ENCODE measurements around the gene JTB.
A peak's percentile ranks its signal among the peaks of the same experiment; 100 is the strongest.

Gene JTB

DNA sequence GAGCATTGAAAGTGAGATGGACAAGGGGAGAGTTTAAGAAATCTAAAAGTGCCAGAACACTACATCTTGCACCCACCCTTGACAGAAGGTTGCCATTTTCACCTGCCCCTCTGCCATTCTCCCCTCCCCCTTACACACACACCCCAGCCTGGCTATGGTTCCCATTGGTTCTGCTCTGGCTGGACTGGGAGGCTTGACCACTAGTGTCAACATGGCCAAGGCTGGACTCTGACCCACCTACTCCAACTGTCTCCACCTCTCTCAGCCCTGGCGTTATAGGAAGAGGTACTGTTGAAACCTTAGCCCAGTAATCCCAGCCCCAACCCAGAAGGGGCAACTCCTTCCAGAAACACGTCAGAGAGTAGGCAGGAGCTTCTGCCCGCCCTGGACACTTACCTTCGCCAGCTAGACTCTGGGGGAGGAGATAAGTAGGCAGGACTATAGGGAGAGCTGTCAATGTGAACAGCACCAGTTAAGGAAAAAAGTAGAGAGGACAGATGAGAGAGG is 23.6 kb downstream of the JTB start:
- DNase-seq = no peak

DNA sequence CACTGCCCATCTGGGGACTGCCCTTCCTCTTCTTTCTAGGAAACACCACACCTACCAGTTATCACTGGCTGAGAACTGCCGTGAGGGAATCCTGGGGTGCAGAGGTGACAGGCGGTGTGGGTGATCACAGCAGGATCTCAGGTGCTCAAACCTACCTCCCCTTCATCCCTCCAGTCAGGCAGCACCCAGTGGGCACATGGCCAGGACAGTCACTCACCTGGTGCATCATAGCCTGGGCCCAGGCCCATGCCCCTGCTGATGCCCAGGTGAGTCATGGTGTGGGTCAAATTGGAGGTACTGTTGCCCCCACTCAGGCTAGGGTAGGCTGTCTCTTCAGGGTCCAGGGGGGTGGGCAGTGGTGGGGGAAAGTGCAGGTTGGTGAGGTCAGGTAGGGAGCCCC is 25.7 kb downstream of the JTB start:
- no peak for DNase-seq

DNA sequence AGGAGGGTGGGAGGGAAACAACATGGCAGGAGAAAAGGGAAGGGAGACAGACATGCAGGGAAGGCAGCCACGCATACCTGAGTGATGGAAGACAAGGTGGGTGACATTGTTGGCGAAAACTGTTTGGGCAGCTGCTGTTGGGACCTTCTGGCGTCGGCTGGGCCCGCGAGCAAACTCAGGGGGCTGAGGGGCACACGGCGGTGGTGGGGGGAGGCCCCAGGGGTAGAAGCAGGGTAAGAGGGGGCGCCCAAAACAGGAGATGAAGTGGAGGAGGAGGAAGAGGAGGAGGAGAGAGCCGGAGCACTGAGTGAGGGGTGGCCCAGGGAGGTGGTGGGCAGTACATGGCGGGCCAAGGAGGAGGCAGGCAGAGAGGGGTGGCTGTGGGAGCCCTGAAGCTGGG is 26.3 kb downstream of the JTB start:
- no peak for DNase-seq

DNA sequence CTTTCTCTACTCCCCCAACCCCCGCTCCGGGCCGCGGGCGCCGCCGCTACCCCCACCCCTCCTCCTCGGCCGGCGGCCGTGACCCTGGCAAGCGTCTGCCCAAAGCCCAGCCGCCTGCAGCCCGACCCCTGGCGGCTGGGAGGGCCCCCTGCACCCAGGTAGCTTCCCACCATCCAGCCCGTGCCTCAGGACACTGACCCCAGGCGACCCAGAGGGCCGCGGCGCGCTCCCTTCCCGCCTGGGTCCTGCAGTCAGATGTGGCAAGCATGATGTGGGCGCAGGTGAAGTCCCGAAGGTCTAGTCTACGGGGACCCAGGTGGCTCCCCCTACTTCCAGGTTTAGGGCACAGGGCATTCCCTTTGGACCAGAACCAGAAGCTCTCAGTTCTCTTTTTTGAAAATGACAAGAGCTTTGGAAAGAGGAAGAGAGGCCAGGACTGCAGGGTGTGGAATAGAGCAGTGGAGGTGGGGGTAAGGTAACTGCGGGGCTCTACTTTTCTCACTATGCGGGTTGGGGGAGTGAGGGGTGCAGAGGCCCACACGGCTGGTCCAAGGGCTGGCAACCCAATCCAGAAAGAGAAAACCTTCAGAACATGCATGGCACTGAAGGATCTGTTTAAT is 30.7 kb downstream of the JTB start, which contains the start of gene DENND4B:
TSS of gene DENND4B (minus strand) at position 97 of the 620 bp plus-strand sequence. CDS start 2,344 bp downstream, outside the sequence.
- peak; percentile 78 for DNase-seq

DNA sequence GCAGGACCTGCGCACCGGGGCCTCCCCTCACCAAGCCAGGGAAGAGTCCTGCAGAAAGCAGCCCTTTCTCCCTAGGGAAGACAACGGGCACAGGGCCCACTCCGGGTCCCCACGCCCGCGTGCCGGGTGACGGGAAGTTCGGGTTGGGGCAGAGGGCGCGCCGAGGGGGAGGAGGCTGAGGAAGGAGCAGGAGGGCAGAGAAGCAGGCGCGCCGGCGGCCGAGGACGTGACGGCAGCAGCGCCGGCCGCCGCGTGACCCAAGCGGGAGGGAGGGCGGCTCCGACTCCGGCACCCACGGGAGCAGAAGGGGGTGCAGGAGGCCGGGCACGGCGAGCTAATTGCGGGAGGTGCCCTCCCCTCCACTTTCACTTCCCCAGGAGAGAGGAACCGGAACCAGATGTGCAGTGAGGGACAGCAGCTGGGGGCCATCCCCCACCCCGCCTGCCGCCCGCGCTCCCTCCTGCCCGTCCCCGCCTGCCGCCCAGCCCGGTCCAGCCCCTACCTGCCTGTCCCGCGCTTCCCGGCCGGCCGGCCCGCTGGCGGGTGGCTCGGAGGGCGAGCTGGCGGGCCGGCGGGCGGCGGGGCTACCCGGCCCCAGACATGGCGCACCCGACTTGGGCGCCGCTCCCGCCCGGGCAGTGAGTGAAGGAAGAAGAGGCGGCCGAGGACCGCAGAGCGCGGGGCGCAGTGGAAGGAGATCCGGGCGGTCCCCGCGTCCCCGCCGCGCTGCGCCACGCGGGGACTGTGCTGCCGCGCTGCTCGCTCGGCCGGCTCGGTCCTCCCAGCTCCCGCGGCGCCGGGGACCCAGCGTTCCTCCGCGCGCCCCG is 31.5 kb downstream of the JTB start:
- peak; percentile 82 for DNase-seq

DNA sequence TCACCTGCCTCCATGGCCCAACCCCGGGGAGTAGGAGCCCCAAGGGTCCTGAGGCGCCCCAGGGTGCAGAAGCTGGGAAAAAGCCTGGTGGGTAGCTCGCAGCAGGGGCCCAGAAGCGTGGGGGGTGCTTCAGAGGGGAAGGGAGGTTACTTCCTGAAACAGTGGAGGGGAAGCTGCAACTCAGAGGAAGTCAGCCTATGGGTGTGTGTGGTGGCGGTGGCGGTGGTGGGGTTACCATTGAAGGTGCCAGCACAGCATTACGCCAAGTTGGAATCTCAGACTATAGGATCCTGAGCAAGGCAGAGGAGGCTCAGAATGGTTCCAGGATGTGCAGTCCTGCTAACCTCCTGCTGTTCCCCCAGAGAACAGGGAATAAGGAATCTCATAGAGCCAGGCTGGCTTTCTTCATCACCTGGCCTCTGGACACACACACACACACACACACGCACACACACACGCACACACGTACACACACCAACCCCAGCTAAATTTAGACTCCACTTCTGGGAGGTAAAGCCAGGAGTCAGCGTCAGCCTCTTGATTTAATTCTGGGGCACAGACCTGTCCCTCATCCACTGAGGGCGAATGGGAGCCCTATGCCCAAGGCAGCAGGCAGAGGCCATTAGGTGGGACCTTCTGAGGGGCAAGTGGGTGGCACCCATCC is 32.2 kb downstream of the JTB start:
- peak; percentile 76 for DNase-seq

DNA sequence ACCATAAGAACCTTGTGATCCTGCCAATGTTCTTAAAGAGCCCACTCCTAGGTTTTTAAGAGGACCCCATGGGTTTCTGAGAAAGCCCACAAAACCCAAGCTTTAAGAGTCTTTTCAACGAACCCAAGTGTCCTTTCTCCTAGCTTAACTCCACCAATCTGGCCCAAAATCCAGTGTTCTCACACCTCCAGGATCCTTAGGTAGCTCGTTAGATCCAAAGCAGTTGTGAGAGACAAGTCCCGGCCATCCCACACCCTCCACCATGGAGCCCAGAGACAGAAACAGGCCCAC is 32.7 kb downstream of the JTB start:
- no peak for DNase-seq

DNA sequence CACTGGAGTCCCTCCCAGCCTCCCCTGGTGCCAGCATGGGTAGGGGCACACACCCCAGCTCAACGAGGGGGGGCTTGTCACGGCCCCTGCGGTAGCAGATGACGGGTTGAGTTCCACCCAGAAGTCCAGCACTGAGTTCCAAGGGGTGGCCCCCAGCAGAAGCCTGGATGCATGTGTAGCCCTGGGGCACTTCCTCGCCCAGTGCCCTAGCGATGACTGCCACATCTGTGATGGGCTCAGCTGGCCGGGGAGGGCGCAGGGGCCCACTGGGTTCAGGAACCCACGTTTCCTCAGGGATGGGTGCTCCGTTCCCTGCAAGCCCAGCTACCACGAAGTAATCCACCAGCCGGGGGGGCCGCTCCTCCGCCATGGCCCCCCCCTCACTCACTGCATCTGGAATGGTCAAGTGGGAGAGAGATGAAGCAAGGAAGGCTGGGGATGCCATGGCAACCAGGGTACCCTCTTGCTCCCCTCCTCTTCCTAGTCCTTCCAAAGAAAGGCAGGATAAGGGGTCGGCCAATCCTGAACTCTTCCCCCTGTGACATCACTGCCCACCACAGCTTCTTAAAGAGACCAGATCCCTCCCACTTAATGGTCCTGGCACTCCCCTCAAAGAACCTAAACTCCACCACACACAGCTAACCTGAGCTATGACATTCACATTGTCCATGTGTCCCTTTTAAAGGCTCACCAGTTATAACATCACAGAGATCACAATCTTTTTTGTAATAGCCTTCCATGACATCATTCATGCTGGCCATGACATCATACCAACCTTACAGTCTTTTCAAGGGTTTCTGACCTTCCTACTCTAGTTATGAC is 33.3 kb downstream of the JTB start:
- DNase-seq = no peak

DNA sequence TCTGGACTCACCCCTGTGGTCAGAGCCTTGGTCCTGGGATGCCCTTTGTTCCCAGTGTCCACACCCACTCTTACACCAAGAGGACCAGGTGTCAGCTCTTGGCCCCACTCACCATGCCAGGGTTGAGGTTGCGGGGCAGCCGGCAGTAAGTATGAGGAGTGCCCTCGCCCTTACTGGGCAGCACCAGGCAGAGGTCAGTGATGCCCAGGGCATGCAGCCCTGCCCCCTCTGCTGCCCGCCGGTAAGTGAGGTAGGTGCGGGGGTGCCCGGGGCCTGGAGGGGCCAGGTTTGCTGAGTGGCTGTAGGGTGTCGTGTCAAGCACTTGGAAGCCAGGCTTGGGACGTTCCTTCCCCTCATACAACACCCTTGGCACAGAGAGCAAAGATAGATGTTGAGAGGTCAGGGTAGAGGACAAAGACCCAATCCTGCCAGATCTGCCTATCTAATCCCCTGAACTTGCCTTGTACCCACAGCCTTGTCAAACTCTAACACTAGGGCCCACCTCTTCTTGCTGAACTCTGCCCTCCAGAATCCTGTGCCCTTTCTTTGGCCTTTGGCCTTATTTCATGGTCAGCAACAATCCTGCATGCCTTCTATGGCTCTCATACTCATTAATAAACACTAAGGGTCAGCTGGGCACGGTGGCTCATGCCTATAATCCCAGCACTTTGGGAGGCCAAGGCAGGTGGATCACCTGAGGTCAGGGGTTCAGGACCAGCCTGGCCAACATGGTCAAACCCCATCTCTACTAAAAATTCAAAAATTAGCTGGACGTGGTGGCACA is 34.5 kb downstream of the JTB start:
- DNase-seq = no peak

DNA sequence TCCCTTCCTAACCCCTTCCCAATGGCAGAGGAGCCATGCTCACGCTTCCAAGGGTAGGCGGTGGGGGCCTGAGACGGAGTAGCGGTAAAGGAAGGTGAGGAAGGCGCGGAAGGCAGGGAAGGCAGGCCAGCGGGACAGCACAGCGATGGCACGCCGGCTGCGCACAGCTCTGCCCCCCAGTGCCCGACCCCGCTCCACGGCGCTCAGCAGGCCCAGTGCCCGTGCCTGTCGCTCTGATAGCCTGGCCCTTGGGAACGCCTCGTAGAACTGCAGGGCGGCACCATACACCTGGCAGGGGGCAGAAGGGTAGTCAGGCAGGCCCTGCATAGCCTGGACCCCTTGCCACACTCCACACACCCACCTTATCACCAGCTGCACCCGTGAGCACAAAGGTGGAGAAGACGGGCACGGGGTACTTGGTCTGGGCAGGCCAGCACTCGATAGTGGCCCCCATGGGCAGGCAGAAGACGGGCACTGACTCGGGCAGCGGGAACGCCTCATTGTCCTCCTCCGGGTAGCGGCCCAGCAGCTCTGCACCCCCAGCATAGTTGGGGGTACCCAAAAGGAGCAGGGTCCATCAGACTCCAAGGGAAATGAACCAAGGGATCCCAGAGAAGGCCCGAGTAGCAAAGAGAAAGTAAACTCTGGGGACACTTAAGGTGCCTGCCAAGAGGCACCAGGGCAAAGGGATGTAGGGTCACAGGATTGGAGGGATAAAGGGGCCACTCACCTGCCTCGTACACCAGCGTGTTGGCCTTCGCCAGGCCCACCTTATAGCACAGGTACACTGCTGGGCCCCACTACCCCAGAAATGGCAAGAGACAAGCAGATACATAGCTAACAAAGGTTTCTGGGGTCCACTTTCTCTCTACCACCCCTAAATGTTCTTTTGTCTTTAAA is 35.4 kb downstream of the JTB start:
- DNase-seq = no peak

DNA sequence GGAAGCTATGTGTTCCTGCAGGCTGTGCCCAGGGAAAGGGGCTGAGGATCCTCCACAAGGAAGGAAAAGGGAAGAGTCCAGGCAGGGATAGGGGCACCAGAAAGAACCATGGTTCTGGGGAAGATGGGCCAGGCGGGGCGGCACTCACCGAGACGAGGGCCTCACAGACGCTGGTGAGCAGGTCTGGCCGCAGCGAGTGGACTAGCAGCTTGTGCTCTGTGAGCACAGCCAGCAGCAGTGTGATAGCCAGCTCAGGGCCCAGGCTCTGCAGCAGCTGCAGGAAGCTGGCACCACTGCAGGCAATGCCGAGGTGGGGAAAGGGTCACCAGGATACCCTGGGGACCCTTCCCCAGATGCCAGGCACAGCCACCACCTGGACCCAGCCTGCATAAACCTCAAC is 36.7 kb downstream of the JTB start:
- DNase-seq = no peak

DNA sequence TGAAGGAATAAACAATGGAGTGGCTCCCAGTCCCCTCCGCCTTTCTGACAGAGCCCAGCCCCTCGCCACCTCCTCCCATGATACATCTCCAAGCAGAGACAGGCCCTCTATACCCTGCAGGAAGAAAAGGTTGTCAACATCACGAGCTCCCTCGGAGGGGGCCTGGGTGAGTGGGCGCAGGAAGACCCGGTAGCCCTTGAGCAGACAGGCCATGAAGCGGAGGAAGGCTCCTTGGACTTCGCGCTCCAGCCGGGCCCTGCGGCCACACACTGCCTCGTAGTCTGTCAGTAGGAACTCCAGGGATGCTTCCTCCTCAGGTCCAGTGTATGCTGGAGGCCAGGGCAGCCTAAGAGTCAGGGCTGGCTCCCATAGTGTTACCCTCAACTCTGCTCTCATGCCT is 38.0 kb downstream of the JTB start:
- DNase-seq = no peak

DNA sequence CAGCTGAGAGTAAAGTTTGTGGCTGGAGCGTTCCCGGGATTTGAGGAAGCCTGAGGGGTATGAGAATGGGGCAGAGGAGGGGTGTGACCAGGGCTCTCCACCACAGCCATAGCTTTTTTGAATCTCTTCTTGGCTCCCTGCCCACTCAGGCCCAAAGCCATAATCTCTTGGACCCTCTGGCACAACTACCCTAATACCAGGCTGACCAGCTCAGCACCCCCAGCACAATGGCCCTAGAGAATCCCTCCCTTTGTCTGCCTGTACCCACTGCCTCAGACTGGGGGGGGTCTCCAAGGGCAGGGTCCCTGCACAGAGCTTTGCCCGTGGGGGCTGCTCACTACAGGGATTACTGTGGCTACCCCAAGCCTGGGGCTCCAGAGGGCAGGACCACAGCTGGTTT is 38.5 kb downstream of the JTB start:
- DNase-seq = no peak

DNA sequence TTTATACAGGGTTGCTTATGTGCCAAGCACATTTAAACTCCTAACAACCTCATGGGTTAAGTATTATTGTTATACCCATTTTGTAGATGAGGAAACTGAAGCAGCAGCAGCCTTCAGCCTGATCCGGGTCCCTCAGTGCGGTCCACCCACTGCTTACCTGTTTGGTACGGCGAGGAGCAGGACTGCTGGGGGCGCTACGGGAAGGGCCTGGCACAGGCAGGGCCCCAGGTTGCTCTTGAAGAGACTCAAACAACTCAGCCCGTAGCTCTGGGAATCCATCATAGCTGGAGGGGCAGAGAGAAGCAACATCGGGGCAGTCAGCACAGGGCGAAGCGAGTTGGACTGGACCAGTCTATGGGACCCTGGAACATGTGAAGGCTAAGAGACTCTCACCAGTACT is 40.1 kb downstream of the JTB start:
- DNase-seq = no peak

DNA sequence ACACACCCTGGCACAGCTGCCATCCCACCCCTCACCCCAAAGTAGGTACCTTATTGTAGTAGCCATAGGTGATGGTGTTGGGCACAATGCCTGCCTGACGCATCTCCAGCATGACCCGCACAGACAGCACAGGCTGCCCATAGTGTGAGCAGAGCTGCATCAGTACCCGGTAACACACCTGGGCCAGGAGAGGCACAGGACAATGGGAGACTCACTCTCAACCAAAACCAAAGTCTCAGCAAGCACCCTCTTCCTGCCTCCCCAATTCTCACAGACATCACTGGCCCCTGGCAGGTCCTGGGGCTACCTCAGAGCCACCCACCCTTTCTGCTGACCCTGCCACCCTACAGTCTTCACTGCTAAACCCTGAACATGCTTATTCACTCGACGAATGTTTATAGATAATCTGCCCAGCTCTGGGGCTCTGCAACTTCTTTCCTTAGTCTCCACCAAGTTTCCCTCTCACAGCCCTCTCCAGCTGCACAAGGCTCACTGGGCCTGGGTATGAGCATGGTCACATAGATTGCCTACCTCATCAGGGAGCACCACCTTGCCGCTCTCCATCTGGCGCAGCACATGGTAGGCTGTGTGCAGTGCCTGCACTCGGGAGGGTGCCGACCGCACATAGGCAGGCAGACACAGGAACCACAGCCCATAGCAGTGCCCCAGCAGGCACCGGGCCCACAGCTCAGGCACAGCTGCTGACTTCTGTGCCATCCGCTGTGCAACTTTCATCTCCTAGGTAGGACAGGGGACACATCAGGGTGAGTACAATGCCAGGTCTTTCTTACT is 41.3 kb downstream of the JTB start:
- DNase-seq = no peak

DNA sequence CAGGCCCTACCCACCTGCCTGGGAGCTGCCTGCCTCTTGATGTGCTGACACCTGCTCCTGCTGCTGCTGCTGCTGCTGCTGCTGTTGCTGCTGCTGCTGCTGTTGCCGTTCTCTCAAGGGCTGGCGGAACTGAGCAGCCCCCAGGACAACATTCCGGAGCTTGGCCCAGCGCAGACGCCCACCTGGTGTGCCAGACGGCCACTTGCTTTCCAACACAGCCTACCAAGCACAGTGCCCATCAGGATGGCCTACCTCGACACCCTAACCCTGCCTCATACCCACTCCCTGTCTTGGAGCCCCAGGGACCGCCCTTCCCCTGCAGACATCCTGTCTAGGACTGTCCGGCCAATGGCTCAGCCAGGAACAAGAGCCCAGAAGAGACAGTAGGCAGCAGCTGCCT is 42.7 kb downstream of the JTB start:
- DNase-seq = no peak

DNA sequence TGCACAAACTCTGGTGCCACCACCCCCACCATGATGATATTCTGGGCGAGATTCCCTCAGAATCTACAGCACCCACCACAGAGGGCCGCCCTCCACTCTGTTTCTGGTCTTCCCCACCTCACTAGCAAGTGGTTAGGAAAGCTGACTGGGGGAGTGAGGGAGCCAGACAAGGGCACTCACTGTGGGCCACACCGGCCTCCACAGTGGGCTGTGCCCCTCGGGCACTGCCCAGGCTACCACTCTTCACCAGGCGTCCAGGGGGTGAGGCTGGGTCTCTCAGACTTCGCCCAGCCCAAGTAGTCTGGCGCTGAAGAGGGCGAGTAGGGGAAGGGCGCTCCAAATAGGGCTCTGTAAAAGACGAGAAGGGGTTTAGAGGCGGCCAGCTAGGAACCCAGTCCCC is 43.5 kb downstream of the JTB start:
- no peak for DNase-seq

DNA sequence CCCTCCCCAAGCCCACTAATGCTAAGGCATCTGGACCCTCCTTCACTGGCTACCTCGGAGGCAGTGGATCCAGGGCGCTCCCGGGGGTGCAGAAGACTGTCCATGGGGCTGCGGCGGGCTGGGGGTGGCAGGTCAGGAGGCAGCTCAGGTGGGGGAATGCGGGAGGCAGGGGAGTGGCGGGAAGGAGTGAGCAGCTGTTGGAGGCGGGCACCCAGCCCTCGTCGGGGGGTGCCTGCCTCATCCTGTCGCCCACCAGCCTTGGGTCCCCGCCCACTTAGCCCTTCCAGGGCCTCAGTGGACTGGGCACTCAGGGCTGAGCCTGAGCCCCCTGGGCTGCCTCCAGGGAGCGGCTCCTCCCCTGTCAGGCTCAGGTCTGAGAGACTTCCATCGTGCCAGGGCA is 44.0 kb downstream of the JTB start:
- no peak for DNase-seq

DNA sequence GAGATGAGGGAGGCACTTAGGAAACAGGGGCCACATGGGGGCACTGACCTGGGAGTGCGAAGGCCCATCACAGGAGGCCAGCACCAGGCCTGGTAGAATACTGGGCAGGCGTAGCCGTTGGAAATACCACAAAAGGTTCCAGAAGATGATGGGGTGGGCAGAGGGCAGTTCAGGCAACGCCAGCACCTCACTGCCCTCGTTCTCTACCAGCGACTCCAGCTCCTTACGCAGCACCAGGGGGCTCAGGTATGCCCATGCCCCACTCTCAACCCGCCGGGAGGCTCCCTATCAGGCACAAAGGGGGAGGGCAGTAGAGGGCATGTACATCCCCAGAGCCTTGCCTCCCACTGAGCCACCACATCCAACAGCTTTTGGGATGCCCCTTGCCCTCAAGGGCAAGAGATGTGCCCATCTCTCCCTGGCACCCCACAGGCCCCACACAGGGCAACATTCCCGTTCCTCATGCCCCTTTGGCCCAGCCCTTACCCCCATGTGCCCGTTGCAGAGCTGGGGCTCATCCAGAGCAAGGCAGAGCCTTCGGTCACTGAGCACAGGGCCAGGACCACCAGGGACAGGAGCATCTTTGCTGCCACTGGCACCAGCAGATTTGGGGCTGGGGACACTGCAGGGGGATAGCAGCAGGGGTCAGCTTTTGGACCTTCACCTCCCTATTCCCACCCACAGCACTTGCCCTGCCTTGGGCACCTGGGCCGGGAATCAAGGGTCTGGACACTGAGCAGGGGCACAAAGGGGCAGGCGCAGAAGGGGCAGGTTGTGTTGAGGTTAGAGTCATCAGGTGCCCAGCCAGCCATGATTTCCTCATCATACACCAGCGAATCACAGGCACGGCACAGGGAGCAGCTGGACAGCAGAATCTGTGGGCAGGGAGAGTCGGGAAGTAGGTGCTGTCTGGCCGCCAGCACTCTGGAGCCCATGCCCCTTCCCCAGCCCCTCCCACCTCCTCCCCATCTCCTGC is 45.0 kb downstream of the JTB start:
- no peak for DNase-seq

Data from GDM1 (cell line).